ENCODE results near the gene TSHZ3. TPM values are rescaled to one million over a fixed set of nuclear protein-coding genes. Genes with fewer than 3 reads are reported as not detected.

The TSHZ3 gene
- total and polyA plus RNA-seq, 9 of the 15 experiments (the other 6 are each of a cell fraction or from before 2014, with no cell fraction given): 0.03 to 0.13 (median 0.05) TPM; not detected in 5

- Histone ChIP-seq H4K20me1 (replicated peaks; ENCODE audit: control insufficient read depth, insufficient read depth, low read length) (peaks cover 3% of the 10 kb centered on the region; the same call in 1 of the 2 replicates), H3K36me3 (ENCODE audit: control insufficient read depth, insufficient read depth, low read length) (no peaks in the 10 kb centered on the region), H3K9ac (ENCODE audit: insufficient read depth in 1 of 2, low read depth in 2 of 2, low read length in 2 of 2) (no peak overlapping the region), H3K4me3 (no peak overlapping the region), H3K27me3 (ENCODE audit: control insufficient read depth in 2 of 2, insufficient read depth in 2 of 2, low read length in 2 of 2) (peaks cover 14 to 45% of the 10 kb centered on the region in 2 experiments; a peak in 4 of 5 replicates), H3K4me1 (replicated peaks in 1 of 2; ENCODE audit: control insufficient read depth in 2 of 2, insufficient read depth in 2 of 2, low read length in 2 of 2) (no peaks in the 10 kb centered on the region; a peak in 1 of 5 replicates), H2AFZ (ENCODE audit: low read depth, low read length) (no peak overlapping the region), H3K79me2 (ENCODE audit: control insufficient read depth, insufficient read depth, low read length) (no peaks in the 10 kb centered on the region), H3K4me2 (ENCODE audit: insufficient read depth, low read length) (no peak overlapping the region), H3K9me3 (replicated peaks; ENCODE audit: control insufficient read depth, insufficient read depth, low read depth, low read length) (no peaks in the 10 kb centered on the region), H3K27ac (ENCODE audit: extremely low read depth, low read depth, low read length) (no peak overlapping the region), H3K9me1 (ENCODE audit: control insufficient read depth, insufficient read depth, low read length) (peaks cover 3% of the 10 kb centered on the region)
- DNase-seq (ENCODE audit: extremely low read depth in 1 of 4, low spot score in 3 of 4) (no peak), FAIRE-seq (no peak), ATAC-seq (no peak)
- TF ChIP-seq HSF4 (CRISPR knock-in tag; IDR thresholded peaks at IDR 0.05; ENCODE audit: borderline replicate concordance): no peak
- no peak for TF ChIP-seq CREB5 (CRISPR knock-in tag; IDR thresholded peaks at IDR 0.05)
- no peak for TF ChIP-seq CTBP1 (IDR thresholded peaks at IDR 0.05; ENCODE audit: borderline replicate concordance)
- TF ChIP-seq NCOR1 (IDR thresholded peaks at IDR 0.05): no peak
- 0% methylated on average over 10 of the region's 11 CpGs for WGBS (ENCODE audit: insufficient coverage, low coverage, missing lambda C conversion rate)
- in situ Hi-C loops (cut with MboI) (no loop called here), intact Hi-C loops (cut with micrococcal nuclease) (no loop called here)
- POLR2A ChIA-PET: no interaction called here
- BruUV-seq (replicated peaks): no TSS peak
- CTCF ChIA-PET (ENCODE audit: low intra/inter-chr PET ratio): no interaction called here
Observed at GRCh38 chr19:31331536-31331935, 17.7 kb downstream of the TSHZ3 start.

GRCh38 chr19:31330761-31331160, 18.5 kb downstream of the TSHZ3 start:
- no peak for ATAC-seq
- H3K4me2 ChIP-seq (ENCODE audit: insufficient read depth, low read length): no peak overlapping the region
- TF ChIP-seq POLR2AphosphoS2 (IDR thresholded peaks at IDR 0.05; ENCODE audit: low read length) (no peak), PKNOX1 (IDR thresholded peaks at IDR 0.05) (no peak), SMAD4 (CRISPR knock-in tag; conservative IDR thresholded peaks at IDR 0.05) (no peak), CUX1 (CRISPR knock-in tag; IDR thresholded peaks at IDR 0.05) (no peak)

More at GRCh38 chr19:31330761-31331160, 18.5 kb downstream of the TSHZ3 start:
- H3K27ac ChIP-seq (ENCODE audit: extremely low read depth, low read depth, low read length): no peak overlapping the region
- CTCF ChIA-PET (ENCODE audit: low intra/inter-chr PET ratio): no interaction called here
- no peak overlapping the region for H3K9ac ChIP-seq (ENCODE audit: insufficient read depth in 1 of 2, low read depth in 2 of 2, low read length in 2 of 2)
- H3K9me1 ChIP-seq (ENCODE audit: control insufficient read depth, insufficient read depth, low read length): peaks cover 3% of the 10 kb centered on the region
- POLR2A ChIA-PET: no interaction called here
- FAIRE-seq (no peak), DNase-seq (ENCODE audit: extremely low read depth in 1 of 4, low spot score in 3 of 4) (no peak)
- no peak overlapping the region for H3K4me3 ChIP-seq
- no TSS peak for BruUV-seq (replicated peaks)
- no peaks in the 10 kb centered on the region for H3K36me3 ChIP-seq (ENCODE audit: control insufficient read depth, insufficient read depth, low read length)
- H4K20me1 ChIP-seq (replicated peaks; ENCODE audit: control insufficient read depth, insufficient read depth, low read length): peaks cover 3% of the 10 kb centered on the region; the same call in 1 of the 2 replicates
- no peaks in the 10 kb centered on the region; a peak in 1 of 5 replicates for H3K4me1 ChIP-seq (replicated peaks in 1 of 2; ENCODE audit: control insufficient read depth in 2 of 2, insufficient read depth in 2 of 2, low read length in 2 of 2)
- 0% methylated on average over 10 of the region's 12 CpGs for WGBS (ENCODE audit: insufficient coverage, low coverage, missing lambda C conversion rate)
- H3K9me3 ChIP-seq (replicated peaks; ENCODE audit: control insufficient read depth, insufficient read depth, low read depth, low read length): no peaks in the 10 kb centered on the region
- peaks cover 17 to 49% of the 10 kb centered on the region in 2 experiments for H3K27me3 ChIP-seq (ENCODE audit: control insufficient read depth in 2 of 2, insufficient read depth in 2 of 2, low read length in 2 of 2)
- no peak overlapping the region for H2AFZ ChIP-seq (ENCODE audit: low read depth, low read length)
- in situ Hi-C loops (cut with MboI) (no loop called here), intact Hi-C loops (cut with micrococcal nuclease) (no loop called here)
- H3K79me2 ChIP-seq (ENCODE audit: control insufficient read depth, insufficient read depth, low read length): no peaks in the 10 kb centered on the region

Measured in K562 (cell line).